Motor neuron (in vitro differentiated cells): Measurements from ENCODE around the gene BCL2L11. TPM values are rescaled to one million over a fixed set of nuclear protein-coding genes. Genes with fewer than 3 reads are reported as not detected.

Source experiments
- ATAC-seq, 8 experiments: fragments of 200-7000 bp; cut with Tn5 transposase; replicated peaks in 6 of 8; 2 replicates each; pipeline ENCODE4 v1.8.0; 2021; ENCODE audit warnings: mild to moderate bottlenecking in 8 of 8, moderate library complexity in 8 of 8
- H3K27ac ChIP-seq, 2 donors: fragments of 250-450 bp; sonication (Bioruptor Pico); 2 replicates each; pipeline ENCODE4 v1.9.0; 2021; ENCODE audit warnings: antibody characterized with exemption in 2 of 2, mild to moderate bottlenecking in 2 of 2, moderate library complexity in 1 of 2
- H3K4me1 ChIP-seq, 2 donors: fragments of 250-450 bp; sonication (Bioruptor Pico); replicated peaks in 1 of 2; 2 replicates each; pipeline ENCODE4 v1.6.1; 2021; ENCODE audit warnings: antibody characterized with exemption in 2 of 2, mild to moderate bottlenecking in 2 of 2, moderate library complexity in 1 of 2
- H3K4me3 ChIP-seq, 5 donors: fragments of 250-450 bp; sonication (Bioruptor Pico); 2 replicates each; pipeline ENCODE4 v1.9.0; 2021; ENCODE audit warnings: antibody characterized with exemption in 5 of 5, mild to moderate bottlenecking in 5 of 5, moderate library complexity in 4 of 5
- WGBS, 10 experiments: fragments of 450-650 bp; shearing (Covaris generic); methylation state at CpG; one replicate each; pipeline ENCODE4 v1.0.0; 2022; 5-methylcytosine and 5-hydroxymethylcytosine counted together
- in situ Hi-C, 9 experiments: fragments of 400-800 bp; cut with MboI; loops; one replicate each; pipeline ENCODE4 v1.15.0; 2021; ENCODE audit warnings: low sequenced_read_pairs in 9 of 9, low pct_unique_long_range_greater_than_20kb in 2 of 9; ENCODE audit not compliant: unreplicated experiment in 9 of 9
- total RNA-seq, 8 experiments: library from RNA; unstranded; fragments of 300-600 nt; gene quantifications; 2 replicates each; pipeline versions ENCODE4 v1.2.3 to v1.2.4, GENCODE V29; 2022

Gene BCL2L11
- total RNA-seq, 8 experiments from 2014 or later: 2.4 to 13.1 (median 7.3) TPM

- H3K27ac ChIP-seq: no peak overlapping the region
- H3K4me3 ChIP-seq: no peak overlapping the region
- WGBS, 10 experiments: 71 to 100% (median 80%) methylated on average over 2 to 7 of the region's 7 CpGs; no CpG with 5 or more reads in 1 of the 10 experiments
- no peaks in the 10 kb centered on the region for H3K4me1 ChIP-seq
- no peak for ATAC-seq
- in situ Hi-C loops: no loop called here
Measured at GRCh38 chr2:111196435-111196834, 75.7 kb downstream of the BCL2L11 start.

- in situ Hi-C loops: no loop called here
- H3K4me3 ChIP-seq: no peak overlapping the region
- WGBS, 10 experiments: 60 to 100% (median 96%) methylated on average over 1 to 5 of the region's 9 CpGs; no CpG with 5 or more reads in 2 of the 10 experiments
- no peak for ATAC-seq
- H3K27ac ChIP-seq: no peak overlapping the region
- H3K4me1 ChIP-seq: no peaks in the 10 kb centered on the region
Measured at GRCh38 chr2:111198701-111199100, 78.0 kb downstream of the BCL2L11 start.

GRCh38 chr2:111199840-111200239 lies 79.1 kb downstream of the BCL2L11 start:
- no peak overlapping the region for H3K4me3 ChIP-seq
- H3K27ac ChIP-seq: no peak overlapping the region
- in situ Hi-C loops: no loop called here
- ATAC-seq: no peak
- no peaks in the 10 kb centered on the region for H3K4me1 ChIP-seq
- WGBS, 10 experiments: 54 to 90% (median 82%) methylated on average over 2 to 5 of the region's 10 CpGs; no CpG with 5 or more reads in 4 of the 10 experiments

GRCh38 chr2:111200333-111200881 lies 79.7 kb downstream of the BCL2L11 start:
- peak in 1 of 8 experiments; percentile 39 for ATAC-seq
- in situ Hi-C loops: no loop called here
- Histone ChIP-seq H3K4me3 (no peak overlapping the region), H3K4me1 (no peaks in the 10 kb centered on the region), H3K27ac (no peak overlapping the region)
- 73 to 100% (median 93%) methylated on average over 1 to 6 of the region's 11 CpGs; no CpG with 5 or more reads in 2 of the 10 experiments for WGBS, 10 experiments

- no peak overlapping the region for H3K4me3 ChIP-seq
- ATAC-seq: no peak
- H3K4me1 ChIP-seq: no peaks in the 10 kb centered on the region
- in situ Hi-C loops: no loop called here
- no peak overlapping the region for H3K27ac ChIP-seq
- WGBS, 10 experiments: 40 to 100% (median 83%) methylated on average over 1 to 4 of the region's 4 CpGs; no CpG with 5 or more reads in 3 of the 10 experiments
Measured at GRCh38 chr2:111201214-111201613, 80.5 kb downstream of the BCL2L11 start.

GRCh38 chr2:111202266-111203040 lies 81.7 kb downstream of the BCL2L11 start:
- Histone ChIP-seq H3K4me1 (no peaks in the 10 kb centered on the region), H3K27ac (no peak overlapping the region), H3K4me3 (no peak overlapping the region)
- WGBS, 10 experiments: 78 to 100% (median 93%) methylated on average over 1 to 2 of the region's 2 CpGs; no CpG with 5 or more reads in 3 of the 10 experiments
- peak in 2 of 8 experiments; percentile 84 to 85 for ATAC-seq
- in situ Hi-C loops: no loop called here

- Histone ChIP-seq H3K4me3 (no peak overlapping the region), H3K4me1 (no peaks in the 10 kb centered on the region), H3K27ac (no peak overlapping the region)
- no peak for ATAC-seq
- in situ Hi-C loops: no loop called here
- WGBS, 10 experiments: 86 to 100% (median 100%) methylated on average over 1 to 2 of the region's 2 CpGs; no CpG with 5 or more reads in 2 of the 10 experiments
Measured at GRCh38 chr2:111204706-111205105, 84.0 kb downstream of the BCL2L11 start.

- in situ Hi-C loops: no loop called here
Measured at GRCh38 chr2:111205774-111206173, 85.1 kb downstream of the BCL2L11 start.

GRCh38 chr2:111207851-111208250 lies 87.1 kb downstream of the BCL2L11 start:
- Histone ChIP-seq H3K27ac (no peak overlapping the region), H3K4me1 (no peaks in the 10 kb centered on the region), H3K4me3 (no peak overlapping the region)
- ATAC-seq: no peak
- in situ Hi-C loops: no loop called here
- 89 to 100% (median 100%) methylated on average over 1 of the region's 1 CpG; no CpG with 5 or more reads in 3 of the 10 experiments for WGBS, 10 experiments

More at GRCh38 chr2:111205774-111206173, 85.1 kb downstream of the BCL2L11 start:
- H3K4me1 ChIP-seq: no peaks in the 10 kb centered on the region
- H3K4me3 ChIP-seq: no peak overlapping the region
- H3K27ac ChIP-seq: no peak overlapping the region
- 50 to 100% (median 80%) methylated on average over 1 to 2 of the region's 2 CpGs; no CpG with 5 or more reads in 4 of the 10 experiments for WGBS, 10 experiments
- ATAC-seq: no peak

GRCh38 chr2:111208639-111209038 lies 87.9 kb downstream of the BCL2L11 start:
- Histone ChIP-seq H3K27ac (no peak overlapping the region), H3K4me1 (no peaks in the 10 kb centered on the region), H3K4me3 (no peak overlapping the region)
- no peak for ATAC-seq
- 38 to 100% (median 94%) methylated on average over 1 of the region's 1 CpG; no CpG with 5 or more reads in 2 of the 10 experiments for WGBS, 10 experiments
- in situ Hi-C loops: no loop called here

GRCh38 chr2:111209045-111209514 lies 88.4 kb downstream of the BCL2L11 start:
- no peak overlapping the region for H3K4me3 ChIP-seq
- 14 to 100% (median 86%) methylated on average over 1 of the region's 1 CpG; no CpG with 5 or more reads in 3 of the 10 experiments for WGBS, 10 experiments
- in situ Hi-C loops: no loop called here
- H3K27ac ChIP-seq: no peak overlapping the region
- H3K4me1 ChIP-seq: no peaks in the 10 kb centered on the region
- peak in 2 of 8 experiments; percentile 22 to 49 for ATAC-seq

GRCh38 chr2:111210036-111210435 lies 89.3 kb downstream of the BCL2L11 start:
- Histone ChIP-seq H3K4me1 (no peaks in the 10 kb centered on the region), H3K4me3 (no peak overlapping the region), H3K27ac (no peak overlapping the region)
- WGBS, 10 experiments: 57 to 100% (median 100%) methylated on average over 1 of the region's 1 CpG; no CpG with 5 or more reads in 5 of the 10 experiments
- in situ Hi-C loops: no loop called here
- no peak for ATAC-seq

- in situ Hi-C loops: no loop called here
Measured at GRCh38 chr2:111213877-111214276, 93.2 kb downstream of the BCL2L11 start.

More at GRCh38 chr2:111213877-111214276, 93.2 kb downstream of the BCL2L11 start:
- Histone ChIP-seq H3K4me1 (peaks cover 1% of the 10 kb centered on the region in 2 donors), H3K4me3 (no peak overlapping the region), H3K27ac (no peak overlapping the region)
- no peak for ATAC-seq
